Measurements from ENCODE around the gene CPA3.

Gene CPA3

GRCh38 chr3:148923592-148923991 is 58.5 kb downstream of the CPA3 start:
- no peak for DNase-seq

GRCh38 chr3:148924562-148924961 is 59.5 kb downstream of the CPA3 start:
- DNase-seq: no peak

- no peak for DNase-seq
Measured at GRCh38 chr3:148925845-148926244, 60.7 kb downstream of the CPA3 start.

- no peak for DNase-seq
Measured at GRCh38 chr3:148930752-148931151, 65.7 kb downstream of the CPA3 start.

GRCh38 chr3:148931574-148931973 is 66.5 kb downstream of the CPA3 start:
- DNase-seq: no peak

GRCh38 chr3:148932972-148933371 is 67.9 kb downstream of the CPA3 start:
- no peak for DNase-seq

- no peak for DNase-seq
Measured at GRCh38 chr3:148937467-148938255, 72.6 kb downstream of the CPA3 start.

- no peak for DNase-seq
Measured at GRCh38 chr3:148938306-148938705, 73.2 kb downstream of the CPA3 start.

- DNase-seq: no peak
Measured at GRCh38 chr3:148938936-148939335, 73.8 kb downstream of the CPA3 start.

- no peak for DNase-seq
Measured at GRCh38 chr3:148940983-148941382, 75.9 kb downstream of the CPA3 start.

- peak; percentile 73 for DNase-seq
Measured at GRCh38 chr3:148943506-148944205, 78.6 kb downstream of the CPA3 start.

- DNase-seq: no peak
Measured at GRCh38 chr3:148945116-148945515, 80.0 kb downstream of the CPA3 start.

All from NCI-H345 (cell line).